Kidney (tissue), 14 donors: ENCODE measurements around the gene TMEM178B. TPM values are rescaled to one million over a fixed set of nuclear protein-coding genes. Genes with fewer than 3 reads are reported as not detected.
A peak's percentile ranks its signal among the peaks of the same experiment; 100 is the strongest.

Source experiments
- DNase-seq, 5 donors: peaks; one replicate each; pipeline ENCODE4 v3.0.0-alpha.2; 2013 to 2020
- FAIRE-seq: peaks from 2 replicates; lab custom pipeline; 2012; peaks lifted over from hg19 to GRCh38; lab: Jason Lieb, UNC
- H3K27ac ChIP-seq, 2 donors: one replicate each; pipeline ENCODE4 v1.7.0; 2013; ENCODE audit warnings: low read depth in 2 of 2, low read length in 2 of 2, inconsistent platforms in 1 of 2
- H3K27me3 ChIP-seq: one replicate; pipeline ENCODE4 v1.7.1; 2013; ENCODE audit warnings: low read length, inconsistent platforms; ENCODE audit not compliant: control insufficient read depth, insufficient read depth
- H3K36me3 ChIP-seq, 3 donors: one replicate each; pipeline versions ENCODE4 v1.7.0 to v1.7.1; 2013; ENCODE audit warnings: low read length in 3 of 3, control low read depth in 1 of 3, inconsistent platforms in 1 of 3; ENCODE audit not compliant: insufficient read depth in 3 of 3, control insufficient read depth in 2 of 3
- H3K4me1 ChIP-seq, 3 donors: one replicate each; pipeline versions ENCODE4 v1.7.0 to v1.7.1; 2013; ENCODE audit warnings: low read length in 3 of 3, inconsistent platforms in 1 of 3, low read depth in 1 of 3; ENCODE audit not compliant: control insufficient read depth in 2 of 3, insufficient read depth in 2 of 3
- H3K4me3 ChIP-seq, 3 donors: one replicate each; pipeline versions ENCODE4 v1.7.0 to v1.8.1; 2013; ENCODE audit warnings: low read length in 3 of 3, control low read depth in 1 of 3, inconsistent platforms in 1 of 3
- H3K9ac ChIP-seq, 3 donors: one replicate each; pipeline versions ENCODE4 v1.7.0 to v1.7.1; 2013; ENCODE audit warnings: low read length in 3 of 3, control low read depth in 1 of 3, inconsistent platforms in 1 of 3
- H3K9me3 ChIP-seq, 3 donors: one replicate each; pipeline versions ENCODE4 v1.7.0 to v1.7.1; 2013; ENCODE audit warnings: low read length in 3 of 3, control low read depth in 1 of 3, inconsistent platforms in 1 of 3; ENCODE audit not compliant: control insufficient read depth in 2 of 3, insufficient read depth in 1 of 3
- CTCF ChIP-seq: IDR thresholded peaks from 3 replicates; pipeline ENCODE4 v1.5.1; 2012; ENCODE audit warnings: mild to moderate bottlenecking, moderate library complexity, borderline replicate concordance; ENCODE audit not compliant: insufficient read depth; ENCODE audit errors: extremely low read depth
- intact Hi-C: fragments of 100-400 bp; cut with DNase I; formaldehyde crosslinking; loops from one replicate; pipeline ENCODE4 v1.11.1; 2022
- polyA plus RNA-seq: library from polyadenylated mRNA; stranded (reverse); fragments of 350-450 nt; fragmentation: Illumina TruSeq; extraction: RNeasy Lipid Tissue Mini Kit (QIAGEN cat#74804); gene quantifications from one replicate; pipeline ENCODE4 v1.2.3, GENCODE V29; 2014; ENCODE audit warnings: low read depth, low replicate concordance; ENCODE audit not compliant: insufficient read depth
- total RNA-seq: library from RNA; stranded (reverse); fragmentation: NEBNext Ultra II Directional; extraction: Animal tissue kit (Norgen Biotek cat#: 25700); gene quantifications from one replicate; pipeline ENCODE4 v1.2.1, GENCODE V29; 2021
- donor health status: control.
- donor health status: control.
- donor health status: control.
- donor health status: control.
- donor health status: control.
- donor health status: DM: yes; HTN: yes; CAD: no.
- donor health status: Normal renal cell carcinoma (clear cell type).

TMEM178B gene
- total and polyA plus RNA-seq, 2 donors from 2014 or later = 0.58 to 20.0 TPM

DNA sequence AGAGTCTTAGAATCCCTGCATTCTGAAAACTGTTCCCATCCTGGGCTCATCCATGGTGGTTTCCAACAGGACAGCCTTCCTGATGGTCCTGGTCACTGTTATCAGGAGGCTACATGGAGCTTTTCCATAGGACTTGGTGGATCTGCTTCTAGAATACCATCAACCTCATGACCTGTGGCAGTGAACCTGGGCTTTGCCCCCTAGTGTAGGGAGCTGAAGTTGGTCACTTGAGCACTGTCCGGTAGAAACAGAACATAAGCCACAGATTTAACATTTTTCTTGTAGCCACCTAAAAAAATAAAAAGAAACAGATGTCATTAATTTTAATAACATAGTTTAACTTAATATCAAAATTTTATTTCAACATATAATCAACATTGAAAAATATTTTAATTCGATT lies 165.8 kb downstream of the TMEM178B start:
- no peaks in the 10 kb centered on the region for H3K27me3 ChIP-seq
- intact Hi-C loops = no loop called here
- no peak for DNase-seq
- TF ChIP-seq CTCF = no peak
- no peak overlapping the region for H3K27ac ChIP-seq
- H3K4me1 ChIP-seq = no peaks in the 10 kb centered on the region
- FAIRE-seq = peak; percentile 25
- no peak overlapping the region for H3K4me3 ChIP-seq
- H3K9me3 ChIP-seq = no peaks in the 10 kb centered on the region
- H3K36me3 ChIP-seq = no peaks in the 10 kb centered on the region
- no peak overlapping the region for H3K9ac ChIP-seq

DNA sequence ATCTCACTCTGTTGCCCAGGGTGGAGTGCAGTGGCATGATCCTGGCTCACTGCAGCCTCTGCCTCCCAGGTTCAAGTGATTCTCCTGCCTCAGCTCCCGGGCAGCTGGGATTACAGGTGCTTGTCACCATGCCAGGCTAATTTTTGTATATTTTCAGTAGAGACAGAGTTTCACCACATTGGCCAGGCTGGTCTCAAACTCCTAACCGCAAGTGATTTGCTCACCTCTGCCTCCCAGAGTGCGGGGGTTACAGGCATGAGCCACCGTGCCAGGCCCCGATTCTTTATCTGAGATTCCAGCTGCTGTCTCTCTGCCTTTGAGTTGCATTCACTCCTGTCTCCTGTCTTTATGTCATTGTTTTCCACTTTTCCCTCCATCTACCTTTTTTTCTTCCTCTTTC lies 168.7 kb downstream of the TMEM178B start:
- Histone ChIP-seq H3K36me3 (no peaks in the 10 kb centered on the region), H3K9ac (no peak overlapping the region), H3K9me3 (no peaks in the 10 kb centered on the region), H3K27ac (no peak overlapping the region), H3K4me3 (no peak overlapping the region), H3K4me1 (no peaks in the 10 kb centered on the region), H3K27me3 (no peaks in the 10 kb centered on the region)
- intact Hi-C loops = no loop called here
- TF ChIP-seq CTCF = no peak
- DNase-seq = no peak
- FAIRE-seq = no peak

- FAIRE-seq = no peak
- Histone ChIP-seq H3K36me3 (no peaks in the 10 kb centered on the region), H3K4me1 (no peaks in the 10 kb centered on the region), H3K9me3 (no peaks in the 10 kb centered on the region), H3K27me3 (no peaks in the 10 kb centered on the region), H3K9ac (no peak overlapping the region), H3K27ac (no peak overlapping the region), H3K4me3 (no peak overlapping the region)
- no peak for DNase-seq
- intact Hi-C loops = no loop called here
- TF ChIP-seq CTCF = no peak
These were observed 169.5 kb downstream of the TMEM178B start for GRCh38 chr7:141243368-141243767.

- Histone ChIP-seq H3K27me3 (no peaks in the 10 kb centered on the region), H3K27ac (no peak overlapping the region), H3K9ac (no peak overlapping the region), H3K4me3 (no peak overlapping the region), H3K36me3 (no peaks in the 10 kb centered on the region), H3K9me3 (no peaks in the 10 kb centered on the region), H3K4me1 (no peaks in the 10 kb centered on the region)
- no peak for FAIRE-seq
- no peak for DNase-seq
- TF ChIP-seq CTCF = no peak
- intact Hi-C loops = no loop called here
These were observed 170.6 kb downstream of the TMEM178B start for GRCh38 chr7:141244435-141244834.
